NCI-H526 treated with DMSO at 0.1 percent for 48 hours (cell line): ENCODE measurements around the gene GALNS.
"Not testable (repeated sequence)": the region's sequence is repeated elsewhere in the genome, so short reads cannot be mapped to it uniquely, and the experiment has no call there.

ENCODE experiments used
- DNase-seq: peaks from one replicate; lab custom pipeline; 2025; lab: John Stamatoyannopoulos, UW

GALNS gene

DNA sequence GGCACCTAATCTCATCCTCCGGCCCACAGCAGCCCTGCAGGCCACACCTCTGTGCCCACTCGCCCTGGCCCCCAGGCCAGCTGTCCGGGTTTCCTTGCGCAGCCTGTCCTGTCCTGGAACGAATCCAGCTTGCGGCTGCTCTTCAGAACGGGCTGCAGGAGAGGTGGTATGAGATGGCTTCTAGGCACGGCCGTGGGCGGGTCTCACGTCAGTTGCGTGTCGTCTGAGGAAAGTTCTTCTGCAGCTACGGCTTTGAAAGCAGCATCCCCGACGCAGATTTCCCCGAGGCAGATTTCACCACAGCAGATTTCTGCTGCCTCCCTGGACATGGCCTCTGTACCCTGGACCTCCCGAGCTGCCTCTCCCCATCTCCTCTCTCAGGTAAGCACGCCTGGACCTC lies 18.2 kb downstream of the GALNS start:
- DNase-seq: no peak

DNA sequence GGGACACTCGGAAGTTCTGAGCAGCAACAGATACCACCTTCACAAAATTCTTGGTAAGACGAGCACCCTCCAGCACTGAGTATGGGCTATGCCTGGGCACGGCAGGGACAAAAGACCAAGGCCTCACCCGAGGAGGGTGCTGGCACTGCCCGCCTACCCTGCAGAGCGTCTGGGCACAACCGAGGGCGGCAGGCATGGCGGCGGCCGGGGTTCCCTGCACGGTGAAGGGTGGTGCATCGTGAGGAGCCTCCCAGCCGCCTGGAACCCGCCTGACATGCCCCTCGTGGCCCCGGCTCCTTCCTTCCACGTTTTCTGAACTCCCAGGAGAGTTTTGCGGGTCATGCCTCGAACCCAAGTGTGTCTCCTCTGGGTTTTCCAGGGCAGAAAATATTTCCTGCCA lies 18.9 kb downstream of the GALNS start:
- no peak for DNase-seq

DNA sequence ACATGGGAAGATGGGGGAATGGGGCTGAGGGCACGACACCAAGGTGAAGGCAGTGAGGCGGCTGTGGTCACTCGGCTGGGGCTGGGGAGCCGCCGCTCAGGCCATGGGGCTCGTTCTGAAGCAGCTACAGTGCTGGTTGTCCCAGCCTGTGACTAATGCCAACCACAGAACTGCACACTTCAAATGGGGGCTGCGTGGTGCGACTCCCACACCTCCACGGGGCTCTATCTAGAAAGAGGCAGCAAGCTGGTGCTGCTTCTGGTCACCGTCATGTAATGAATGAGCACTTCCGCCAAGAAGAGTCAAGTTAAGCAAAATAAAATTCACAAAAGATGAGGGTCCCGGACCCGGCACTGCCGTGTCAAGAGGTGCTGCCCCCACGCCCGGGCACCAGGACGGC lies 20.0 kb downstream of the GALNS start:
- no peak for DNase-seq

- DNase-seq: no peak
Observed at GRCh38 chr16:88835818-88836217, 20.9 kb downstream of the GALNS start.

DNA sequence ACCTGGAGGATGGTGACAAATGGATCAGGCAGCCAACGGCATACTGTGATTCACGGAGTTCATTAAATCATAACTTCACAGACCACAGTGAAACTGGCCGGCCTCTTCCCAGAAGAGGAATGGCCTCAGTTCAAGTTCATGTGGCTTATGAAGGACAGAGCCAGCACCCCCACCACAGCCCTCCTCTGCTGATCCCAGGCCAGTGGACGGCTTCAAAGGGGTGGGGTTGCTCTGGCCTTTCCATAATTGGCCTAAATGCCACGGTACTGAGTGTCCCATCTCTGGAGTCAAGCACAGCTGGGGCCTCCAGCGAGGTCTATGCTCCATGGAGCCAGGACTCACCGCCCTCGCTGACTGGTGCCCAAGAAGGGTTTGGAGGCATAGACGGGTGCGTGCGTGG lies 21.4 kb downstream of the GALNS start:
- DNase-seq: no peak

DNA sequence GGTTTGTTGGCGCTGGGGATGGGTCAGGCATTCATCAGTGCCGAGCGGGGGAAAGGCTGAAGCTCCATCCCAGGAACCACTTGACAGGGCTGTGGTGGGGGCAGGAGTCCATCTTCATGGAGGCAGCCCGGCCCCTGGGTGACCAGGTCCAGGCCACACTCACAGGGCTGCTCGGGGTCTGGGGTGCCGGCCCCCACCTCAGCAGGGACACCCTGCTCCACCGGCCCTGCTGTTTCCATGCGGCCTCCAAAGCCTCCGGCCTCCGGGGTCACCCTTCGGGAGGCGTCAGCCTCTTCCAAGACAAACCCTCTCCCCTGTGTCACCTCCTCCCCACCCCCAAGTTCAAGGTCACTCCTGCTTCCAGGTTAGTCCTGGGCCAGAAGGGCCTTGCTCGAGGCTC lies 22.1 kb downstream of the GALNS start:
- DNase-seq: no peak

- DNase-seq: no peak
Observed at GRCh38 chr16:88833086-88833485, 23.7 kb downstream of the GALNS start.

GRCh38 chr16:88831838-88832237 lies 24.9 kb downstream of the GALNS start:
- DNase-seq: no peak

DNA sequence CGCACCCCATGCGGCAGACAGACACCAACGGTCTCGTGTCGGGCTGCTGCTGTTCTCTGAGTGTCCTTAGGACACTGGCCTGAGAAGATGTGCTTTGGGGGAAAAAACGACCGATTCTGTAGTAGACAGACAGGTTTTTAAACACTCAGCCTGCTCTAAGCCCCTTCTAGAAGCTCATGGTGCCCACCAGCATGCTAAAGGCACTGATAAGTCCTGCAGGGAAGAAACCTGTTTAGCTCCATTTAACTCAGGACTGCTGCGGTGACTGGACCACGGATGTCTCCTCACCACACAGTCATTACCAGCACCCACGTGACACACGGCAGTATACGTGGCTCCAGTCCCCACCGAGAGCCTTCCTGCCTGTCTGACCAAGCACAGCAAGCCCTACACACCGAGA lies 26.0 kb downstream of the GALNS start:
- DNase-seq: no peak

DNA sequence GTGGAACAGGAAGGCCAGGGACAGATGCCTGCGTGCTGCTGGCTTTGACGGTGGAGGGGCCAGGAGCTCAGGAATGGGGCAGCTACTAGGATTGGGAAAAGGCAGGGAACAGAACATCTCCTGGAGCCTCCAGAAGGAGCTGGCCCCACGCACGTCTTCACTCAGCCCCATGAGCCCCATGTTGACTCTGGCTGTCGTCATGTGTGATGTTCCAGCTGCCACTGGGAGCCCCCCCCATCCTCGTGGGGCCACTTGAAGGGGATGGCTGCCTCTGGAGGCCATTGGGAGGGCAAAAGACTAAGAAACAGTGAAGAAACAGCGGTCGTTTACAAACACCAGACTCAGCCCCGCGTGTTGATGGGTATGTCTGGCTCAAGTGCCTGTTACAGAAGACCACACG lies 26.5 kb downstream of the GALNS start:
- no peak for DNase-seq

GRCh38 chr16:88828711-88829110 lies 28.0 kb downstream of the GALNS start:
- no peak for DNase-seq

DNA sequence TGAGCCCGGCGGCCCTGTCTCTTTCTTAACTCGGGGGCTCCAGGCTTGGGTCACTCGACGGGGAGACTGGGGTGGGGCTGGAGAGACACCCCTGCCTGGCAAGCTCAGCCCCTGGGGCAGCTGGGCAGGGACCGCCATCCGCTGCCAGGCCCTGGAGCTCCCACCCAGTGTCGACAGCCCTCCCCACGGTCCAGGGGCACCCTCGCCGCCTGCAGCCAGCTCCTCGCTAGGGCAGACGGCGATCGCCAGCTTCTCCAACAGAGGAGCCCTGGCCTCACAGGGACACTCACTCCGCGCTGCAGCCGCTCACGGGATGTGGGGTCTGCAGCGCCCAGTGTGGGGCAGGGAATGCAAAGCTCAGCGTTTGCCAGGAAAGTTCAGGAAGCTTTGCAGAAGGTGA lies 29.0 kb downstream of the GALNS start:
- DNase-seq: no peak

DNA sequence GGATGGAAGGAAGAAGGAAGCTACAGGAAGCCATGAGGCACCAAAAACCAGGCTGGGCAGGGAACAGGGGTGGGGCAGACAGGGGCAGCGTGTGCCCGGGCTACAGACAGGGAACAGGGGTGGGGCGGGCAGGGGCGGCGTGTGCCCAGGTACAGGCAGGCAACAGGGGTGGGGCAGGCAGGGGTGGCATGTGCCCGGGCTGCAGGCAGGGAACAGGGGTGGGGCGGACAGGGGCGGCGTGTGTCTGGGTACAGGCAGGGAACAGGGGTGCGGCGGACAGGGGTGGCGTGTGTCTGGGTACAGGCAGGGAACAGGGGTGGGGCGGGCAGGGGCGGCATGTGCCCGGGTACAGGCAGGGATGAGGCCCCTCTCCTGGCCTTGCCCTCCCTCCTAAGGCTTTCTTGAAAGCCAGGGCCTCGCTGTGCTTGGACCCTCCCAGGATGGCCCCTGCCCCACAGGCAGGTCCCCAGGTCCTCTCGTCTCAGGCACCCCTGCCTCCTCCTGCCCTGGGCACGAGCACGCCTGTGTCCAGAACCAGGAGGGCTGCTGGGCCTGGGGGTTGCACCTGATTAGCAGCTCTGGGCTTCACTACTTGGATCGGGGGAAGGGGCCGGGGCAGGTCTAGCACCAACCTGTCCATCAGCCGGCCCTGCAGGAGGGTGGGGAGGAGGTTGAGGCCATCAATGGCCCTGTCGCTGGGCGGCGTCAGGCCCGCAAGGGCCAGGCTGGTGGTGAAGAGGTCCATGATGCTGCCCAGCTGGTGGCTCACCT lies 30.5 kb downstream of the GALNS start:
- DNase-seq: no peak

DNA sequence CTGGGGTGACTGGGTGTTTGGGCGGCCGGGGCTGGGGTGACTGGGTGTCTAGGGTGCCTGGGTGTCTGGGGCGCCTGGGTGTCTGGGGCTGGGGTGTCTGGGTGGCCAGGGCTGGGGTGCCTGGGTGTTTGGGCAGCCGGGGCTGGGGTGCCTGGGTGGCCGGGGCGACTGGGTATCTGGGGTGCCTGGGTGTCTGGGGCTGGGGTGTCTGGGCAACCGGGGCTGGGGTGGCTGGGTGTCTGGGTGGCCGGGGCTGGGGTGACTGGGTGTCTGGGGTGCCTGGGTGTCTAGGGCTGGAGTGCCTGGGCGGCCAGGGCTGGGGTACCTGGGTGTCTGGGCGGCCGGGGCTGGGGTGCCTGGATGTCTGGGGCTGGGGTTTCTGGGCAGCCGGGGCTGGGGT lies 31.6 kb downstream of the GALNS start:
- DNase-seq: no peak

GRCh38 chr16:88824256-88825077 lies 32.3 kb downstream of the GALNS start:
- DNase-seq: no peak

DNA sequence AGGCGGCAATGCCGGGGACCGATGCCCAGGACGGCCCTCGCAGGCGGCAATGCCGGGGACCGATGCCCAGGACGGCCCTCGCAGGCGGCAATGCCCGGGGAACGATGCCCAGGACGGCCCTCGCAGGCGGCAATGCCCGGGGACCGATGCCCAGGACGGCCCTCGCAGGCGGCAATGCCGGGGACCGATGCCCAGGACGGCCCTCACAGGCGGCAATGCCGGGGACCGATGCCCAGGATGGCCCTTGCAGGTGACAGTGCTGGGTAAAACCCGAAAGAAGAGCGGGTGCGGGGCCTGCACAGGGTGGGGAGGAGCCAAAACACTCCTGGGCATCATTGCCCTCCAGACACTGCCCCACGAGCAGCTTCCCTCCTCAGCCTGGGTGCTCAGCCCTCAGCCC lies 33.1 kb downstream of the GALNS start:
- DNase-seq: not testable (repeated sequence)

DNA sequence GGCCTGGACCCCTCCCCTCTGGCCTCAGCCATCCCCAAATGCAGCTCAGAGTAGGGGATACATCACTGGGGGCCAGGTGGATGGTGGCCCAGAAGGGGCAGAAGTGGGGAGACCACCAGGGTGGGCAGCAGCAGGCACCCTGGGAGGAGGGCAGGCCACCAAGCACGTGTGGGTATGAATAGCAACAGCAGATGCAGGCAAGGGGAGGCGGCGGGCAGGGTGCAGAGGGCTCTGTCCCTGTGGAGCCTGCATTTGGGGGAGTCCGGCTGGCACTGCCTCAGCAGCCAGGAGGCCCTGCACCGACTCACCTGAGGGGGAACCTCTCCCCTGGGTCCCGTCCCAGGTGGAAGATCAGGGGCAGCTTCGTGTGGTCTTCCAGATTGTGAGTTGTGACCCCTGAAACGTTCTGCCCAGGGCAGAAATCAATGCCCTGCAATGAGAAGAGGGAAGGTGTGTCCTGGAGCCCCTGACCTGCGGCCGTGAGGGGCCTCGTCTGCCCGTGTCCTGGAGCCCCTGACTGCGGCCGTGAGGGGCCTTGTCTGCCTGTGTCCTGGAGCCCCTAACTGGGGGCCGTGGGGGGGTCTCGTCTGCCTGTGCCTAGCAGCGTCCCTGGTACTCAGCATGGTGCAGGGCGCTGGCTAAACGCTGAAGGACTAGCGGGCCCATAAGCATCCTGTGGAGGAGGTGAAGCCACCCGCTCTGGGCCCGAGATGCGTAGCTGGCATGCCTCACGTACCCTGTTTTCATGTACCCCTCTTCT lies 34.3 kb downstream of the GALNS start:
- no peak for DNase-seq

DNA sequence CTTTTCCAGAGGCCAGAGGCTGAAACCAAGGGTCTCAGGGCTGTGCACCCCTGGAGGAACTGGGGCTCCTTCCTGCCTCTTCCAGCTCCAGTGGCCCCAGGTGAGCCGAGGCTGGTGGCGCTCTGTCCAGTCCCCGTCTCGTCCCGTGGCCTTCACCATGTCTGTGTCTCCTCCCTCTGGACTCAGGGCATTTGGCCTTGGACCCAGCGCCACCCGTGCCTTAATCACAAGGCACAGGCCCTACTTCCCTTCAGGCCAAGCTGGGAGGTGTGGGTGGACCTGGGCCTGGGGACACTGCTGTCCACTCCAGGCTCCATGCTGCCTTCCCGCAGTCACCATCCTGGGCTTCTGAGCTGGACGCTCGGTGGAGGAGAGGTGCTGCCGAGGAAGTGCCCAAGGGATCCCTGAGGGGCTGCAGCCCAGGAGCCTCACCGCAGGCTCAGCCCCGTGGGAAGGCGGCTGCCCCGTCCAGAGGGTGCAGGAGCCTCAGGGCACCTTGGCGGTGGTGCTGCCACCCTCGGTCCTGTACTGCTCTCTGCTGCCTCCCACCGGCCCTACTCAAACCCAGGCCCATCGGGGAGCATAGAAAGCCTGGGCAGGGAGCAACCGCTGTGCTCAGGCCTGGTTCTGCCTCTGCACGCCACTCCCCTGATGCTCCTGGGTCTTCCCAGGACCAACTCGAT lies 35.4 kb downstream of the GALNS start:
- no peak for DNase-seq

DNA sequence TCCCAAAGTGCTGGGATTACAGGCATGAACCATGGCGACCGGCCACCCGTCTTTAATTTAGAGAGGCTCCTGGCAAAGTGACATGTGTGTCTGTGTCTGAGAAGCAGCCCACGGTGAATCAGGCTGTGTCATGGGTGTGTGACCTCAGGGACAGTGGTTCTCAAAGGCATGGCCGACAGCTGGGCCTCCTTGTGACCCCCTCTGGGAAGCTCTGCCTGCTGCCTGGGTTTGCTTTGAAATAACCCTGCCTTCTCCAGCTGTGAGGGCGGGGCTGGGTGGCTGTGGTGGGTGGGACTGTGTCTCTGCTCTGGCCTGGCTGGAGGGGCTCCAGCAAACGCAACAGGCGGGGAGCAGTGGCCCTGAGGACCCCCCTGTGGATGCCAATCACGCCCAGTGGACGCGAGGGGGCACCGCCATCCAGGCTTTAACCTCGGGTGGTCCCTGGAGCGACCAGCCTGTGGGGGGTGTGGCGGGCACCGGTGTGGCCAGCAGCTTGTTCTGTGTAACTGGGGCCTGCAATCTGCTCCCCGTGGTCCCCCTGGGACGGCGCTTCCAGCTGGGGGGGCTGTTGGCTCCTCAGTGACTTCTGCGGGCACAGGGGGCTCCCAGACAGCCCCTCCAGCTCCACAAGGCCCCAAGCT lies 36.2 kb downstream of the GALNS start:
- DNase-seq: no peak

GRCh38 chr16:88819126-88819525 lies 37.6 kb downstream of the GALNS start:
- no peak for DNase-seq

GRCh38 chr16:88818575-88818874 lies 38.2 kb downstream of the GALNS start:
- no peak for DNase-seq
